Mesendoderm (in vitro differentiated cells): ENCODE data around the gene CPM.

Experiments
- DNase-seq: peaks from one replicate; pipeline ENCODE4 v3.0.0; 2013
- H2AK5ac ChIP-seq: 2 replicates; pipeline ENCODE4 v1.6.1; 2013; ENCODE audit warnings: low read length, inconsistent platforms
- H2BK120ac ChIP-seq: 2 replicates; pipeline ENCODE4 v1.6.1; 2013; ENCODE audit warnings: low read depth, mild to moderate bottlenecking, low read length, moderate library complexity, mixed read lengths
- H2BK15ac ChIP-seq: replicated peaks from 2 replicates; pipeline ENCODE4 v1.6.1; 2013; ENCODE audit warnings: low read depth, mild to moderate bottlenecking, moderate library complexity
- H2BK5ac ChIP-seq: 2 replicates; pipeline ENCODE4 v1.6.1; 2013; ENCODE audit warnings: low read length, inconsistent platforms
- H3K18ac ChIP-seq: 2 replicates; pipeline ENCODE4 v1.6.1; 2013; ENCODE audit warnings: mild to moderate bottlenecking, low read length, mixed read lengths
- H3K23ac ChIP-seq: one replicate; pipeline ENCODE4 v1.6.1; 2013; ENCODE audit warnings: low read length
- H3K27ac ChIP-seq: 2 replicates; pipeline ENCODE4 v1.5.1; 2013; ENCODE audit warnings: low read depth, mild to moderate bottlenecking, inconsistent platforms, low read length, moderate library complexity
- H3K27me3 ChIP-seq: 2 replicates; pipeline ENCODE4 v1.6.1; 2013; ENCODE audit warnings: low read length, control low read depth, mild to moderate bottlenecking, inconsistent platforms; ENCODE audit not compliant: insufficient read depth, poor library complexity
- H3K36me3 ChIP-seq: 2 replicates; pipeline ENCODE4 v1.6.1; 2013; ENCODE audit warnings: low read length, inconsistent platforms; ENCODE audit not compliant: control insufficient read depth, insufficient read depth
- H3K4ac ChIP-seq: one replicate; pipeline ENCODE4 v1.6.1; 2013; ENCODE audit warnings: low read depth, mild to moderate bottlenecking, low read length, moderate library complexity
- H3K4me1 ChIP-seq: 2 replicates; pipeline ENCODE4 v1.6.1; 2013; ENCODE audit warnings: low read depth, low read length, inconsistent platforms; ENCODE audit not compliant: control insufficient read depth
- H3K4me2 ChIP-seq: 2 replicates; pipeline ENCODE4 v1.6.1; 2013; ENCODE audit warnings: low read length
- H3K4me3 ChIP-seq: 2 replicates; pipeline ENCODE4 v1.5.1; 2013; ENCODE audit warnings: mild to moderate bottlenecking, low read length
- H3K56ac ChIP-seq: one replicate; pipeline ENCODE4 v1.6.1; 2013; ENCODE audit warnings: low read length
- H3K79me1 ChIP-seq: 2 replicates; pipeline ENCODE4 v1.6.1; 2013; ENCODE audit warnings: low read length, inconsistent platforms
- H3K79me2 ChIP-seq: 2 replicates; pipeline ENCODE4 v1.6.1; 2013; ENCODE audit warnings: mild to moderate bottlenecking, low read length; ENCODE audit not compliant: control insufficient read depth, insufficient read depth
- H3K9ac ChIP-seq: 2 replicates; pipeline ENCODE4 v1.6.1; 2013; ENCODE audit warnings: low read length, inconsistent platforms
- H4K5ac ChIP-seq: one replicate; pipeline ENCODE4 v1.6.1; 2013; ENCODE audit warnings: low read length
- H4K8ac ChIP-seq: one replicate; pipeline ENCODE4 v1.6.1; 2013; ENCODE audit warnings: low read depth, mild to moderate bottlenecking, control low read depth, low read length, moderate library complexity
- WGBS: extraction: QIAGEN DNeasy Blood & Tissue Kit; methylation state at CpG from one replicate; pipeline ENCODE4 v1.1.7; 2013; ENCODE audit warnings: low lambda C conversion rate, missing lambda C conversion rate; ENCODE audit not compliant: insufficient coverage; ENCODE audit errors: extremely low coverage; 5-methylcytosine and 5-hydroxymethylcytosine counted together

The CPM gene

DNA sequence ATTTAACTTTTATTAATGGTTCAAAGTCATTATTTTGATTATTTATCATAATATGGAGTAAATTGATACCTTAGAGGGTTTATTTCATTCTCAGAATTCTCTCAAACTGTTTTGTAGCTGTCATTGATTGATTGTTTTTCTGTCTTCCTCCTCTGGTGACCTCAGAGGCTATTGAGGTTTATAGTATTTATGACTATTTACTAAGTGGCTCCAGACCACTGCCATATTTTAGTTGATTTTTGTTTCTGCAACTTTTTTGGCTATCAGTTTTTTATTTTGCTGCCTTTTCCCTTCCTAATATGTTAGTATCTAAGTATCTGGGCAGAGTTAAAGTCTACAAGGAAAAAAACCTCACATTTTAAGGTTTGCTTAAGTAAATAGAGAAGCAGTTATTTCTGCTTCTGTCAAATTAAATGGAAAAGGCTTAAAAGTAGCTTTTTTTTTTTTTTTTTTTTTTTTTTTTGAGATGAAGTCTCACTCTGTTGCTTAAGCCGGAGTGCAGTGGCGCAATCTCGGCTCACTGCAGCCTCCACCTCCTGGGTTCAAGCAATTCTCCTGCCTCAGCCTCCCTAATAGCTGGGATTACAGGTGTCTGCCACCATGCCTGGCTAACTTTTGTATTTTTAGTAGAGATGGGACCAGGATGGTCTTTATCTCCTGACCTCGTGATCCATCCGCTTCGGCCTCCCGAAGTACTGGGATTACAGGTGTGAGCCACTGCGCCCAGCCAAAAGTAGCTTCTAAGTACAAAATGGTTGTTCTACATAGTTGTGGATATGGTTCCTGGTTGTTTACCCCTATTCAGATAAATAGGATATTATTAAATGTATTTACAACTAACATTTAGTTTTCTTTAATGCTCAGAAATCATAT, 116.8 kb downstream of the CPM start:
- no CpG with 5 or more reads among the region's 8 CpGs for WGBS
- Histone ChIP-seq H3K4me2 (no peak overlapping the region), H2BK120ac (no peak overlapping the region), H3K4me3 (no peak overlapping the region), H3K56ac (no peak overlapping the region), H3K4me1 (no peaks in the 10 kb centered on the region), H3K79me1 (peaks cover 2% of the 10 kb centered on the region), H4K8ac (no peak overlapping the region), H2BK5ac (no peak overlapping the region), H3K4ac (no peak overlapping the region), H3K36me3 (peaks cover 2% of the 10 kb centered on the region), H3K79me2 (no peaks in the 10 kb centered on the region), H3K27ac (no peak overlapping the region), H2BK15ac (no peak overlapping the region), H4K5ac (no peak overlapping the region), H3K9ac (no peak overlapping the region), H3K23ac (no peak overlapping the region), H3K27me3 (no peaks in the 10 kb centered on the region), H3K18ac (no peak overlapping the region), H2AK5ac (no peak overlapping the region)
- DNase-seq: no peak

DNA sequence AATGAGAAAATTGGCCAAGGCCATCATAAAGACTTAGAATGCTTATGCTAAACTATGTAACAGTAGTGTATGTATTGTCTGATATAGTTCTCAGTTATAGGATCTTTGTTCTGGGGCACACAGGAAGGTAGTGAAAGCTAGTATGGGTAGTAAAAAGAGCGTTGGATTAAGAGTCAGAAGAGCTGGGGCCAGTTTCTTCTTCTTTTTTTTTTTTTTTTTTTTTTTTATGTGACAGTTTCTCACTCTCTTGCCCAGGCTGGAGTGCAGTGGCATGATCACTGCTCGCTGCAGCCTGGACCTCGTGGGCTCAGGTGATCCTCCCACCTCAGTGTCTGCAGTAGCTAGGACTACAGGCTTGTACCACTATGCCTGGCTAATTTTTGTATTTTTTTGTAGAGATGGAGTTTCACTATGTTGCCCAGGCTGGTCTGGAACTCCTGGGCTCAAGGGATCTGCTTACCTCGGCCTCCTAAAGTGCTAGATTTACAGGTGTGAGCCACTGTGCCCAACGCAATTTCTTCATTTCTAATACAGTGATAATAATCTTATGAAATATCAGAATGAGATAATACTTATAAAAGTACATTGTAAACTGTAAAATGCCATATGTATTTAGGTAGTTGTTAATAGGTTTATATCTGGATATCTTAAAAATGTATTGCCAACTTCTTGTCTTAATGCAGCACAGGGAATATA, 117.6 kb downstream of the CPM start:
- no CpG with 5 or more reads among the region's 5 CpGs for WGBS
- no peak overlapping the region for H3K4me3 ChIP-seq

GRCh38 chr12:68814490-68815231, 118.3 kb downstream of the CPM start:
- H3K4me2 ChIP-seq: no peak overlapping the region
- no peak overlapping the region for H2BK15ac ChIP-seq
- no peak overlapping the region for H2BK120ac ChIP-seq
- H3K18ac ChIP-seq: no peak overlapping the region
- peaks cover 2% of the 10 kb centered on the region for H3K36me3 ChIP-seq
- no peak overlapping the region for H4K5ac ChIP-seq
- no peak overlapping the region for H3K9ac ChIP-seq
- H3K56ac ChIP-seq: no peak overlapping the region
- H2AK5ac ChIP-seq: no peak overlapping the region
- H3K27me3 ChIP-seq: no peaks in the 10 kb centered on the region
- no peak overlapping the region for H3K27ac ChIP-seq
- WGBS: no CpG with 5 or more reads among the region's 3 CpGs
- H3K79me2 ChIP-seq: no peaks in the 10 kb centered on the region
- H3K4me3 ChIP-seq: no peak overlapping the region
- H3K4me1 ChIP-seq: no peaks in the 10 kb centered on the region
- DNase-seq: no peak
- no peak overlapping the region for H3K23ac ChIP-seq
- H2BK5ac ChIP-seq: no peak overlapping the region
- H3K79me1 ChIP-seq: peaks cover 2% of the 10 kb centered on the region
- no peak overlapping the region for H3K4ac ChIP-seq
- no peak overlapping the region for H4K8ac ChIP-seq

More for the DNA sequence above, 117.6 kb downstream of the CPM start:
- Histone ChIP-seq H2BK5ac (no peak overlapping the region), H3K4me1 (no peaks in the 10 kb centered on the region), H3K9ac (no peak overlapping the region), H3K27me3 (no peaks in the 10 kb centered on the region), H4K5ac (no peak overlapping the region), H3K79me2 (no peaks in the 10 kb centered on the region), H3K4me2 (no peak overlapping the region), H3K79me1 (peaks cover 2% of the 10 kb centered on the region), H3K4ac (no peak overlapping the region), H2BK15ac (no peak overlapping the region), H2AK5ac (no peak overlapping the region), H3K18ac (no peak overlapping the region), H3K23ac (no peak overlapping the region), H3K36me3 (peaks cover 2% of the 10 kb centered on the region), H2BK120ac (no peak overlapping the region), H3K27ac (no peak overlapping the region), H4K8ac (no peak overlapping the region), H3K56ac (no peak overlapping the region)
- DNase-seq: no peak

DNA sequence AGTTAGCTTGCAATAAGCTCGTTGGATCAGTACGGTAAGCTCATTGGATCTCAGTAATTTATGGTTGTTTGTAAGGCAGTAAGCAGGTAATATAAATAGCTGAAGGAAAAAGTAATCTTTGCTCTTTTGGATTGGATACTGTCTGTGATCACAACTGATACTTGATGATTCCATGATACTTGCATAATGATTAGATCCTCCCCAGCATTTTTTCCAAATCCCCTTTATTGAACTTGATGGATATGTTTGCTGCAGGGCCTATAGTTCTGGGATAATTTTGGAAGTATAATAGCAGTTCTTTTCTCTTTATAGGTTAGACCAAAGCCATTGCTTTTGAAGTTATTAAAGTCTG, 119.8 kb downstream of the CPM start:
- Histone ChIP-seq H3K56ac (no peak overlapping the region), H3K36me3 (peaks cover 2% of the 10 kb centered on the region), H2BK15ac (no peak overlapping the region), H4K5ac (no peak overlapping the region), H3K27ac (no peak overlapping the region), H2AK5ac (no peak overlapping the region), H4K8ac (no peak overlapping the region), H3K18ac (no peak overlapping the region), H3K4ac (no peak overlapping the region), H2BK120ac (no peak overlapping the region), H3K4me1 (no peaks in the 10 kb centered on the region), H3K4me2 (no peak overlapping the region), H3K4me3 (no peak overlapping the region), H2BK5ac (no peak overlapping the region), H3K79me1 (peaks cover 2% of the 10 kb centered on the region), H3K9ac (no peak overlapping the region), H3K79me2 (peaks cover 6% of the 10 kb centered on the region), H3K27me3 (no peaks in the 10 kb centered on the region), H3K23ac (no peak overlapping the region)
- no peak for DNase-seq
- WGBS: no CpG with 5 or more reads among the region's 2 CpGs

DNA sequence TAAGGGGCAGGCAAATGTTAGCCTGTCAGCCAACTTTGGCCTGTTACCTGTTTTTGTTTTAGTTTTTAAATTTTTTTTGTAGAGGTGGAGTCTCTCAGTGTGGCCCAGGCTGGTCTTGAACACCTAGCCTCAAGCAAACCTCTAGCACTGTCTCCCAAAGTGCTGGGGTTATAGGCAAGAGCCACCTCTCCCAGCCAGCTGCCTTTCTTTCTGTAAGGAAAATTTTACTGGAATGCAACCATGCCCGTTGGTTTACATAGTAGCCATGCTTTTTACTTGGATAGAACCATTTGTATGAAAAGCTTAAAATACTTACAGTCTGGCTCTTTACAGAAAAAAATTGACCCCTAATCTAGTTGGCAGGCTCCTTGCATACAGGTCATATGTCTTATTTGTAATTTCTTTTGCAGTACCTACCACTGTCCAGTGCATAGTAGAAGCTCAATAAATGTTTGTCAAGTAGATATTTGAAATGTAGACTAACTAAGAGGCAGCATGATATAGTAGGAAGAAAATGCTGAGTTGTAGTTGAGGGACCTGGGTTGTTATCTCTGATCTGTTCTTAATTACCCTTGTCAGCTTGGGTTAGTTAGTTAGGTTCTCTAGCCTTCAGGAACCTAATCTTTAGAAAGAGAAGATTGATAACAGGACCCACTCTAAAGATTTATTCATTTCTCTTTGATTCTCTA, 120.3 kb downstream of the CPM start:
- Histone ChIP-seq H3K27ac (no peak overlapping the region), H2BK120ac (no peak overlapping the region), H3K4me1 (no peaks in the 10 kb centered on the region), H3K9ac (no peak overlapping the region), H3K36me3 (peaks cover 2% of the 10 kb centered on the region), H3K18ac (no peak overlapping the region), H2BK15ac (no peak overlapping the region), H3K4ac (no peak overlapping the region), H3K79me1 (peaks cover 2% of the 10 kb centered on the region), H3K23ac (no peak overlapping the region), H3K27me3 (no peaks in the 10 kb centered on the region), H2AK5ac (no peak overlapping the region), H3K4me2 (no peak overlapping the region), H3K79me2 (peaks cover 6% of the 10 kb centered on the region), H3K56ac (no peak overlapping the region), H3K4me3 (no peak overlapping the region), H2BK5ac (no peak overlapping the region), H4K5ac (no peak overlapping the region), H4K8ac (no peak overlapping the region)
- no CpG with 5 or more reads among the region's 1 CpG for WGBS
- DNase-seq: peak; percentile 64
